ENCODE measurements around the gene JTB. TPM values are rescaled to one million over a fixed set of nuclear protein-coding genes. Genes with fewer than 3 reads are reported as not detected.

Gene JTB
- total and polyA plus RNA-seq, 9 of the 15 experiments (the other 6 are each of a cell fraction or from before 2014, with no cell fraction given): 24.7 to 308 (median 151) TPM

GRCh38 chr1:153958111-153958960, 19.1 kb downstream of the JTB start, which contains the start of gene CRTC2 (continued):
- TF ChIP-seq PATZ1 (CRISPR knock-in tag; IDR thresholded peaks at IDR 0.05; ENCODE audit: borderline replicate concordance) (no peak), ZNF717 (CRISPR knock-in tag; IDR thresholded peaks at IDR 0.05) (no peak), PTBP1 (IDR thresholded peaks at IDR 0.05; ENCODE audit: low read depth, low read length) (no peak), EP400 (IDR thresholded peaks at IDR 0.05) (peak; percentile 66; the same call in 1 of the 2 replicates), LCOR (CRISPR knock-in tag; IDR thresholded peaks at IDR 0.05) (0 out of 2 replicates have a peak, but pooled peaks have one; percentile 62), GATAD2A (IDR thresholded peaks at IDR 0.05) (no peak), SFPQ (IDR thresholded peaks at IDR 0.05; ENCODE audit: low read depth, low read length) (no peak), HIVEP1 (CRISPR knock-in tag; IDR thresholded peaks at IDR 0.05) (no peak), ATF6 (CRISPR knock-in tag; IDR thresholded peaks at IDR 0.05) (no peak), MTA1 (IDR thresholded peaks at IDR 0.05; ENCODE audit: borderline replicate concordance) (peak; percentile 65), ZNF639 (CRISPR knock-in tag; conservative IDR thresholded peaks at IDR 0.05 in 1 of 2, IDR thresholded peaks at IDR 0.05 in 1 of 2) (peak in 1 of 2 experiments; percentile 87; a peak in 2 of 4 replicates), EZH2 (IDR thresholded peaks at IDR 0.05; ENCODE audit: borderline replicate concordance, low read depth, low read length) (no peak), ATF2 (CRISPR knock-in tag; IDR thresholded peaks at IDR 0.05) (no peak), ZBTB7A (IDR thresholded peaks at IDR 0.05; ENCODE audit: borderline replicate concordance, control insufficient read depth, low read depth, low read length) (0 out of 2 replicates have a peak, but pooled peaks have one; percentile 18), LEF1 (IDR thresholded peaks at IDR 0.05) (no peak), BRD9 (IDR thresholded peaks at IDR 0.05; ENCODE audit: low read depth, partially characterized antibody) (peak; percentile 38), CC2D1A (IDR thresholded peaks at IDR 0.05) (no peak), ZNF696 (CRISPR knock-in tag; conservative IDR thresholded peaks at IDR 0.05) (no peak)
